Caco-2 (cell line): ENCODE measurements around the gene COA3. TPM values are rescaled to one million over a fixed set of nuclear protein-coding genes. Genes with fewer than 3 reads are reported as not detected.

Experiments used
- BruUV-seq: library from RNA; stranded (reverse); fragments of 400-500 nt; replicated peaks from 2 replicates; lab custom pipeline; 2021; lab: Mats Ljungman, UMichigan
- CTCF ChIA-PET: fragments of 300-600 bp; sonication (Branson Sonifier 250); formaldehyde crosslinking; loops from one replicate; lab custom pipeline; 2022; ENCODE audit warnings: antibody characterized with exemption; lab: Charles Lee
- POLR2A ChIA-PET: fragments of 300-600 bp; sonication (Branson Sonifier 250); formaldehyde crosslinking; loops from one replicate; lab custom pipeline; 2022; ENCODE audit warnings: antibody characterized with exemption; lab: Charles Lee
- DNase-seq, 2 experiments: peaks; one replicate each; pipeline versions ENCODE4 v3.0.0 to v3.0.0-alpha.2; 2020 to 2022
- H3K27me3 ChIP-seq: replicated peaks from 2 replicates; pipeline ENCODE4 v1.6.0; 2011; ENCODE audit warnings: low read length; ENCODE audit not compliant: control insufficient read depth, insufficient read depth
- H3K36me3 ChIP-seq: 2 replicates; pipeline ENCODE4 v1.5.1; 2011; ENCODE audit warnings: low read length; ENCODE audit not compliant: control insufficient read depth, insufficient read depth
- H3K4me1 ChIP-seq: fragments of 250-450 bp; sonication (Bioruptor Pico); 2 replicates; pipeline ENCODE4 v1.5.1; 2020; ENCODE audit warnings: mild to moderate bottlenecking
- H3K4me3 ChIP-seq: 2 replicates; pipeline ENCODE4 v1.5.1; 2011; ENCODE audit warnings: low read depth, mild to moderate bottlenecking, control low read depth, low read length
- H3K9me3 ChIP-seq: fragments of 250-450 bp; sonication (Bioruptor Pico); 2 replicates; pipeline ENCODE4 v1.5.1; 2020; ENCODE audit warnings: mild to moderate bottlenecking, moderate library complexity
- H3K27ac Mint-ChIP-seq: one replicate; pipeline ENCODE4 v1.8.0; 2022; ENCODE audit warnings: mixed read lengths; ENCODE audit not compliant: unreplicated experiment
- H3K27me3 Mint-ChIP-seq: one replicate; pipeline ENCODE4 v1.8.0; 2022; ENCODE audit warnings: mixed read lengths; ENCODE audit not compliant: insufficient read depth, unreplicated experiment
- H3K36me3 Mint-ChIP-seq: one replicate; pipeline ENCODE4 v1.8.0; 2022; ENCODE audit warnings: mild to moderate bottlenecking, mixed read lengths; ENCODE audit not compliant: insufficient read depth, unreplicated experiment
- H3K4me1 Mint-ChIP-seq: one replicate; pipeline ENCODE4 v1.8.0; 2022; ENCODE audit warnings: low read depth, mixed read lengths; ENCODE audit not compliant: unreplicated experiment
- H3K4me3 Mint-ChIP-seq: one replicate; pipeline ENCODE4 v1.8.0; 2022; ENCODE audit warnings: mild to moderate bottlenecking, moderate library complexity, mixed read lengths; ENCODE audit not compliant: unreplicated experiment
- H3K9me3 Mint-ChIP-seq: one replicate; pipeline ENCODE4 v1.8.0; 2022; ENCODE audit warnings: mixed read lengths; ENCODE audit not compliant: unreplicated experiment
- intact Hi-C: fragments of 100-400 bp; cut with micrococcal nuclease; formaldehyde crosslinking; loops from one replicate; pipeline ENCODE4 v1.10.0; 2022; ENCODE audit not compliant: unreplicated experiment
- total RNA-seq: library from RNA; stranded (reverse); gene quantifications from 2 replicates; pipeline ENCODE4 v1.2.3, GENCODE V29; 2022
- TF ChIP-seq, protein P1 (sequence below), 2 experiments: fragments of 200-600 bp in 1 of 2; IDR thresholded peaks; 1 replicate in 1 of 2; 2 replicates in 1 of 2; pipeline versions ENCODE4 v1.5.1 to v1.8.0; 2011 to 2022; ENCODE audit warnings: antibody characterized with exemption in 1 of 2, control low read depth in 1 of 2, inconsistent platforms in 1 of 2, low read depth in 1 of 2, low read length in 1 of 2, mild to moderate bottlenecking in 1 of 2, moderate library complexity in 1 of 2; ENCODE audit not compliant: insufficient read depth in 1 of 2, severe bottlenecking in 1 of 2, unreplicated experiment in 1 of 2

COA3 gene
- total RNA-seq, 1 experiment from 2014 or later, result 63.6 TPM

GRCh38 chr17:42846594-42847280 lies 48.2 kb upstream of the COA3 start:
- no peak overlapping the region for H3K4me3 Mint-ChIP-seq
- peaks cover 42% of the 10 kb centered on the region for H3K36me3 Mint-ChIP-seq
- H3K4me1 Mint-ChIP-seq, result no peaks in the 10 kb centered on the region
- intact Hi-C loops, result no loop called here
- no peaks in the 10 kb centered on the region for H3K4me1 ChIP-seq
- CTCF ChIA-PET, result interaction anchor here (0.9 to 2.7 kb wide), 3 partner anchors 23 to 151 kb away, joined by 3 to 10 read pairs (median 9); partner anchors contain the start of genes BECN1 and RPL27
- H3K9me3 Mint-ChIP-seq, result no peaks in the 10 kb centered on the region
- no peak for DNase-seq
- BruUV-seq, result no TSS peak
- no peaks in the 10 kb centered on the region for H3K27me3 Mint-ChIP-seq
- POLR2A ChIA-PET, result no interaction called here
- TF ChIP-seq, protein P1, sequence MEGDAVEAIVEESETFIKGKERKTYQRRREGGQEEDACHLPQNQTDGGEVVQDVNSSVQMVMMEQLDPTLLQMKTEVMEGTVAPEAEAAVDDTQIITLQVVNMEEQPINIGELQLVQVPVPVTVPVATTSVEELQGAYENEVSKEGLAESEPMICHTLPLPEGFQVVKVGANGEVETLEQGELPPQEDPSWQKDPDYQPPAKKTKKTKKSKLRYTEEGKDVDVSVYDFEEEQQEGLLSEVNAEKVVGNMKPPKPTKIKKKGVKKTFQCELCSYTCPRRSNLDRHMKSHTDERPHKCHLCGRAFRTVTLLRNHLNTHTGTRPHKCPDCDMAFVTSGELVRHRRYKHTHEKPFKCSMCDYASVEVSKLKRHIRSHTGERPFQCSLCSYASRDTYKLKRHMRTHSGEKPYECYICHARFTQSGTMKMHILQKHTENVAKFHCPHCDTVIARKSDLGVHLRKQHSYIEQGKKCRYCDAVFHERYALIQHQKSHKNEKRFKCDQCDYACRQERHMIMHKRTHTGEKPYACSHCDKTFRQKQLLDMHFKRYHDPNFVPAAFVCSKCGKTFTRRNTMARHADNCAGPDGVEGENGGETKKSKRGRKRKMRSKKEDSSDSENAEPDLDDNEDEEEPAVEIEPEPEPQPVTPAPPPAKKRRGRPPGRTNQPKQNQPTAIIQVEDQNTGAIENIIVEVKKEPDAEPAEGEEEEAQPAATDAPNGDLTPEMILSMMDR (IDR thresholded peaks at IDR 0.05; ENCODE audit: insufficient read depth in 1 of 2, low read depth in 1 of 2, low read length in 1 of 2, severe bottlenecking in 1 of 2, unreplicated experiment in 1 of 2), result no peak
- no peaks in the 10 kb centered on the region for H3K9me3 ChIP-seq
- no peaks in the 10 kb centered on the region for H3K27me3 ChIP-seq
- H3K4me3 ChIP-seq, result no peak overlapping the region
- peak overlapping the region; percentile 25 for H3K27ac Mint-ChIP-seq
- peaks cover 4% of the 10 kb centered on the region for H3K36me3 ChIP-seq

DNA sequence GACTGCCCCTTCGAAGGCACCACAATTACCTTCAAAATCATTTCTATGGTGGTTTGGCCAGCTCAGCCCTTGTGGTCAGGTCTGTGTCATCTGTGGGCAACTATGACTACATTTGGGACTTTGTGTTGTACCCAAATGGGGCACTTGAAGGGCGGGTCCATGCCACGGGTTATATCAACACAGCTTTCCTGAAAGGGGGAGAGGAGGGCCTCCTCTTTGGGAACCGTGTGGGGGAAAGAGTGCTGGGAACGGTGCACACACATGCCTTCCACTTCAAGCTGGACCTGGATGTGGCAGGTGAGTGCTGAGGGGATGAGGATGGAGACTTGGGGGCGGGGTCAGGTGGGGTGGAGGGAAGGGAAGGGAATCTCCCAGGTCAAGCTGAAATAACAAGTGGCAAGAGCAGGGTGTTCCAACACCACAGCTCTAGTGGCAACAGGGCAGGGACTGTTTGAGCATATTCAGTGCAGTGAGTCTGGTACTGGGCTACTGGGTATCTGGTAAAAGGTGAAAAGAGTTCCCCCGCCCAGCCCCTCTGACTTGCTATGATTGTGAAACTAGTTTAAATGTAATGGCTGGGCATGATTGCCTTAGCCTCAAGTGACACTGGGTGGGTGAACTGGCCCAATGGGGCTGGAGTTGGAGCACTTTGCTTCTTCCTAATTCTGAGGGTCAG lies 47.6 kb upstream of the COA3 start:
- no TSS peak for BruUV-seq
- peaks cover 4% of the 10 kb centered on the region for H3K36me3 ChIP-seq

DNA sequence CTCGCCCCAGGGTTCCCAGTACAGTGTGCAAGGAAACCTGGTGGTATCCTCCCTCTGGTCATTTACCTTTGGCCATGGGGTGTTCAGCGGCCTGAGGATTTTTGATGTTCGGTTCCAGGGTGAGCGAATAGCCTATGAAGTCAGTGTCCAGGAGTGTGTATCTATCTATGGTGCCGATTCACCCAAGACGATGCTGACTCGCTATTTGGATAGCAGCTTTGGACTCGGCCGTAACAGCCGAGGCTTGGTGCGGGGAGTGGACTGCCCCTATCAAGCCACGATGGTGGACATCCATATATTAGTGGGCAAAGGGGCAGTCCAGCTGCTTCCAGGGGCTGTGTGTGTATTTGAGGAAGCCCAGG lies 47.0 kb upstream of the COA3 start:
- no peaks in the 10 kb centered on the region for H3K4me1 Mint-ChIP-seq
- peaks cover 4% of the 10 kb centered on the region for H3K36me3 ChIP-seq
- ChIA-PET CTCF (interaction anchor here (1.1 to 2.9 kb wide), 5 partner anchors 22 to 152 kb away, joined by 4 to 25 read pairs (median 9); partner anchors contain the start of genes BECN1 and RPL27), POLR2A (no interaction called here)
- no peak overlapping the region for H3K4me3 ChIP-seq
- DNase-seq, result peak in 1 of 2 experiments; percentile 23
- no peaks in the 10 kb centered on the region for H3K4me1 ChIP-seq
- peaks cover 54% of the 10 kb centered on the region for H3K36me3 Mint-ChIP-seq
- H3K27me3 ChIP-seq, result no peaks in the 10 kb centered on the region
- H3K4me3 Mint-ChIP-seq, result no peak overlapping the region
- intact Hi-C loops, result no loop called here
- no TSS peak for BruUV-seq
- TF ChIP-seq, protein P1 (IDR thresholded peaks at IDR 0.05; ENCODE audit: insufficient read depth in 1 of 2, low read depth in 1 of 2, low read length in 1 of 2, severe bottlenecking in 1 of 2, unreplicated experiment in 1 of 2), result no peak
- H3K9me3 Mint-ChIP-seq, result no peaks in the 10 kb centered on the region
- no peaks in the 10 kb centered on the region for H3K27me3 Mint-ChIP-seq
- H3K9me3 ChIP-seq, result no peaks in the 10 kb centered on the region
- no peak overlapping the region for H3K27ac Mint-ChIP-seq

More for the DNA sequence above, 47.6 kb upstream of the COA3 start:
- H3K27ac Mint-ChIP-seq, result peak overlapping the region; percentile 25
- POLR2A ChIA-PET, result no interaction called here
- peak in 1 of 2 experiments; percentile 14 for DNase-seq
- no peaks in the 10 kb centered on the region for H3K9me3 Mint-ChIP-seq
- CTCF ChIA-PET, result interaction anchor here (1.3 to 2.7 kb wide), 4 partner anchors 22 to 152 kb away, joined by 4 to 10 read pairs (median 8); partner anchors contain the start of genes BECN1 and RPL27
- H3K4me3 Mint-ChIP-seq, result no peak overlapping the region
- H3K36me3 Mint-ChIP-seq, result peaks cover 49% of the 10 kb centered on the region
- no peak overlapping the region for H3K4me3 ChIP-seq
- intact Hi-C loops, result no loop called here
- H3K9me3 ChIP-seq, result no peaks in the 10 kb centered on the region
- no peaks in the 10 kb centered on the region for H3K27me3 ChIP-seq
- H3K4me1 Mint-ChIP-seq, result no peaks in the 10 kb centered on the region
- no peaks in the 10 kb centered on the region for H3K4me1 ChIP-seq
- TF ChIP-seq, protein P1 (IDR thresholded peaks at IDR 0.05; ENCODE audit: insufficient read depth in 1 of 2, low read depth in 1 of 2, low read length in 1 of 2, severe bottlenecking in 1 of 2, unreplicated experiment in 1 of 2), result no peak
- H3K27me3 Mint-ChIP-seq, result no peaks in the 10 kb centered on the region
